CD4-positive, alpha-beta T cell treated with Interleukin-6 for 4 hours (primary cell): ENCODE measurements around the gene NSD1.
A peak's percentile ranks its signal among the peaks of the same experiment; 100 is the strongest.

Experiments
- DNase-seq: peaks from one replicate; pipeline ENCODE4 v3.0.0-alpha.2; 2020; ENCODE audit warnings: mixed read lengths

Gene NSD1

GRCh38 chr5:177133096-177133852, at the start of gene NSD1:
Gene NSD1, plus strand, starts transcription at chr5:177133773. Its CDS starts 1,331 bp downstream, at chr5:177135104.
- DNase-seq = peak; percentile 93

DNA sequence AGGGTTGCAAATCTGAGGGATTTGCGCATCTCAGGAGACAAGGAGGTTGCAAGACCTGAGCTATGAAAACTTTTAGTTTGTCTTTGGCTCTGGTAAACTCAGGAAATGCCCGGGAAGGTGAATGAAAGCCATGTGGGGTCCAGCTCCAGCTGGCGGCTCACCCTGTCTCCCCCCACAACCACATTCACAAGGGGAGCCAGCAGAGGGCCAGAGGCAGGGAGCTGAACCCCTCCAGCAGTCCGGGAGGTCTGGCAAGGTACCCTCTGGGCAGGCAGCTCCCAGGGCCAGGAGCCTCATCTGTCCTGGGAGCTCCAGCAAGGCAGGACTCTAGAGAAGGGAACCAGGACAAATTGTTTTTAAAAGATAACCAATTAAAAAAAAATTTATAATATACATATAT, 49.4 kb upstream of the NSD1 start:
- no peak for DNase-seq

DNA sequence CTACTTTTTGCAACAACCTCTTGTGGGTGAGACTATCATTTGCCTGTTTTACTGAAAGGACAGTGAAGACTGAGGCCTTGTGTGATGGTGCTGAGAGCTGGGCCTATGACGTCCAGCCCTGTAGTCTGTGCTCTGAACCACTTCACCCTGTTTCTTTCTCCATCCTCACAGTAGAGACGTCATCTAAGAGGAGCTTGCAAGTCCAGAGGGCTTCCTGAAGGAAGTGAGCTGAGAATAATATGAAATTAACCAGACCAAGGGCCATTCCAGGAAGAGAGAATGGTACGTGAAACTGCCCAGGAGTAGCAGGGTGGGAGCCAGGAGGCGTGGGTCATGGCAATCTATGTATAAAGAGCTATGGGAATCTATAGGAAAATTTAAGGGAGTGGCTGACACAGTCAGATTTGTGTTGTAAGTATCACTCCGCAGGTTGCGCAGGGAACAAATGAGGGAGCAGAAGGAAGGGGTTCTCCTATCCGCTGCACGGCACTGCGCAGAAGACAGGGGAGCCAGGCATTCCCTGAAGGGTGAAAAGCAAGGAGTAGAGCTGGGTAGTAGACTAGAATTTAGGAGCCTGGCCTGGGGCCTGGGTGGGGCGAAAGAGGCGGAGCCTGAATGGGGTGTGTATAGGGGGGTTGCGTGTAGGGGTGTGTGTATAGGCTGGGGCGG, 47.5 kb upstream of the NSD1 start:
- no peak for DNase-seq

- peak; percentile 77 for DNase-seq
Measured at GRCh38 chr5:177086654-177087397, 46.7 kb upstream of the NSD1 start, which contains the start of gene FGFR4. Gene FGFR4, plus strand, starts transcription at chr5:177086915. Its CDS starts 2,688 bp downstream, at chr5:177089603.

DNA sequence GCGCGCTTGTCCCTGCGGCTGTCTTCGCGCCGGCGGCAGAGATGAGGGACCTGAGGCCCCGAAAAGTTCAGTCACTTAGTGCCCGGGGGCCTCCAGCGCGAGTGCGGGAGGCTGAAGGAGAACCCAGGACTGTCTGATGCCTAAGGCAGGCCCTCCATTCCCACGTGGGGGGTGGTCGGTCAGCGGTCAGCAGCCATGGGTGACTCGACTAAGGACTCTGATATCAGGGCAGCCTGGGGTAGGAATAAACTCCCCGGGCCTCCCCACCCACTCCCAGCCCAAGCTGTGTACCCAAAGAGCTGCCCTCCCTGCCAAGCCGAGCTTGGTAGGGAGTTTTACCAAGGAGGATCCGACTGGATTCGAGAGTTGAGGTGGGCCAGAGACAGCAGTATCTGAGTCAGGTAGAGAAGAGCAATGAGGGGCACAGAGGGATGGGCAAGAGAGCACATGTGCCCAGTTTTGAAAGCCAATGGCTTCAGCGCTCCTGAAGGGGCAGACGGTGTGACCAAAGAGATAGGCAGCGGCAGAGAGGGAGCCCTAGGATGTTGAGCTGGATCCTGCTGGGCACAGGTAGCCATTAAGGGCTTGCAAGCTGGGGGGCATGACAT, 46.1 kb upstream of the NSD1 start:
- no peak for DNase-seq

DNA sequence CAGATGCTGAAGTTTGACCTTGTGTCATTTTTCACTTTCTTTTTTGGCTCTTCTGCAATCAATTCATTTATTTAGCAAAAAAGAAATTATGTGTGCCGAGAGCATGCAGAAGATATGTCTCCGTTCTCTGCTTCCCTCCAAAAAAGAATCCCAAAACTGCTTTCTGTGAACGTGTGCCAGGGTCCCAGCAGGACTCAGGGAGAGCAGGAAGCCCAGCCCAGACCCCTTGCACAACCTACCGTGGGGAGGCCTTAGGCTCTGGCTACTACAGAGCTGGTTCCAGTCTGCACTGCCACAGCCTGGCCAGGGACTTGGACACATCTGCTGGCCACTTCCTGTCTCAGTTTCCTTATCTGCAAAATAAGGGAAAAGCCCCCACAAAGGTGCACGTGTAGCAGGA, 44.4 kb upstream of the NSD1 start:
- no peak for DNase-seq

DNA sequence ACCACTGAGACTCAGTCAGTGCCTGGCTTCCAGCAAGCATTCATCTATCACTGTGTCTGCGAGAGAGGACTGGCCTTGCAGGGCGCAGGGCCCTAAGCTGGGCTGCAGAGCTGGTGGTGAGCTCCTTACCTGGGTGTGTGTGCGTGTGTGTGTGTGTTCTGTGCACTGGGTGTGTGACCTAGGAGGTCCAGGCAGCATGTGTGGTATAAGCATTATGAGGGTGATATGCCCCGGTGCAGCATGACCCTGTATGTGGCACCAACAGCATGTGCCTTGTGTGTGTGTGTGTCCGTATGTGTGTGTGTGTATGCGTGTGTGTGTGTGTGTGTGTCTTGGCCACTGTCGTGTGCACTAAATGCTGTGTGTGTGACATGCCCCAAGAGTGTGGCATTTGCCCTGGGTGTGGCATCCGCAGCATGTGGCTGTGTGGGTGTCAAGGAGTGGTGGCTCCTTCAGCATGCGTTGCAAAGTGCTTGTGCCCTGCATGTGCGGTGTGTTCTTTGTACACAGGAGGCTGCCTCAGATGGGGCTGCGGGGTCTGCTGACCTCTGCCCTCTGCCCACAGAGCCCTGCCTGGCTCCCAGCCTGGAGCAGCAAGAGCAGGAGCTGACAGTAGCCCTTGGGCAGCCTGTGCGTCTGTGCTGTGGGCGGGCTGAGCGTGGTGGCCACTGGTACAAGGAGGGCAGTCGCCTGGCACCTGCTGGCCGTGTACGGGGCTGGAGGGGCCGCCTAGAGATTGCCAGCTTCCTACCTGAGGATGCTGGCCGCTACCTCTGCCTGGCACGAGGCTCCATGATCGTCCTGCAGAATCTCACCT, 43.5 kb upstream of the NSD1 start:
- no peak for DNase-seq

DNA sequence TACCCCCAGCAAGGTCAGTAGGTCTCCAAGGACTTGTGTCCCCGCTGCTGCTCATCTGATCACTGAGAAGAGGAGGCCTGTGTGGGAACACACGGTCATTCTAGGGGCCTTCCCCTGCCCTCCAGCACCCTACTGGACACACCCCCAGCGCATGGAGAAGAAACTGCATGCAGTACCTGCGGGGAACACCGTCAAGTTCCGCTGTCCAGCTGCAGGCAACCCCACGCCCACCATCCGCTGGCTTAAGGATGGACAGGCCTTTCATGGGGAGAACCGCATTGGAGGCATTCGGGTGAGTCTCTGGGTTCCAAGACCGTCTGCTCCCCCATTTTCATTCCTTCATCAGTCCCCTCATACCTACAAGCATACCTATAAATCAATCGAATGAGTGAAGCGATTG, 42.8 kb upstream of the NSD1 start:
- DNase-seq = no peak

DNA sequence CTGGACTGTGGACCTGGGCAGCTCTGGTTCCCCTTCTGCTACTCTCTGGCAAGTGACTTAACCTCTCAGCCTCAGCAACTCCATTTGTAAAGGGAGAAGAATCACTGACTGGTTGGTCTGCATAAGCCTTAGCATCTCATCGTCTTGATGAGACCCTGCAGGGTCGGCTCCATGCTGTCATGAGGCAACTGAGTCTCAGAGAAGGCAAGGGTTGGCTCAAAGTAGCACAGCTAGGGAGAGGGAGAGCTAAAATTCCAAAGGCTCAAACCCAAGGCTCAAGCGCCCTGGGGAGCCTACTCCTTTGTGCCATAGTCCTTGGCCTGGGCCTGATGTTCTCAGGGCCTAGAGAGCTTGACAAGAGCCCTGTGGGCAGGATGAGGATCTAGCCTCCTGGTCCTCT, 42.3 kb upstream of the NSD1 start:
- DNase-seq = no peak

- no peak for DNase-seq
Measured at GRCh38 chr5:177092178-177093081, 41.1 kb upstream of the NSD1 start.

DNA sequence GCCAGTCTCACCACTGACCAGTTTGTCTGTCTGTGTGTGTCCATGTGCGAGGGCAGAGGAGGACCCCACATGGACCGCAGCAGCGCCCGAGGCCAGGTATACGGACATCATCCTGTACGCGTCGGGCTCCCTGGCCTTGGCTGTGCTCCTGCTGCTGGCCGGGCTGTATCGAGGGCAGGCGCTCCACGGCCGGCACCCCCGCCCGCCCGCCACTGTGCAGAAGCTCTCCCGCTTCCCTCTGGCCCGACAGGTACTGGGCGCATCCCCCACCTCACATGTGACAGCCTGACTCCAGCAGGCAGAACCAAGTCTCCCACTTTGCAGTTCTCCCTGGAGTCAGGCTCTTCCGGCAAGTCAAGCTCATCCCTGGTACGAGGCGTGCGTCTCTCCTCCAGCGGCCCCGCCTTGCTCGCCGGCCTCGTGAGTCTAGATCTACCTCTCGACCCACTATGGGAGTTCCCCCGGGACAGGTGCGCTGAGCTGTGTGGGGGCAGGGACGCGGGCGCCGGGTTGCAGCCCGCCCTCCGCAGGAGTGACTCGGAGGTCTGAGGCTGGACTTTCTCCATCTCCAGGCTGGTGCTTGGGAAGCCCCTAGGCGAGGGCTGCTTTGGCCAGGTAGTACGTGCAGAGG, 40.4 kb upstream of the NSD1 start:
- no peak for DNase-seq

- no peak for DNase-seq
Measured at GRCh38 chr5:177093803-177094202, 39.8 kb upstream of the NSD1 start.

DNA sequence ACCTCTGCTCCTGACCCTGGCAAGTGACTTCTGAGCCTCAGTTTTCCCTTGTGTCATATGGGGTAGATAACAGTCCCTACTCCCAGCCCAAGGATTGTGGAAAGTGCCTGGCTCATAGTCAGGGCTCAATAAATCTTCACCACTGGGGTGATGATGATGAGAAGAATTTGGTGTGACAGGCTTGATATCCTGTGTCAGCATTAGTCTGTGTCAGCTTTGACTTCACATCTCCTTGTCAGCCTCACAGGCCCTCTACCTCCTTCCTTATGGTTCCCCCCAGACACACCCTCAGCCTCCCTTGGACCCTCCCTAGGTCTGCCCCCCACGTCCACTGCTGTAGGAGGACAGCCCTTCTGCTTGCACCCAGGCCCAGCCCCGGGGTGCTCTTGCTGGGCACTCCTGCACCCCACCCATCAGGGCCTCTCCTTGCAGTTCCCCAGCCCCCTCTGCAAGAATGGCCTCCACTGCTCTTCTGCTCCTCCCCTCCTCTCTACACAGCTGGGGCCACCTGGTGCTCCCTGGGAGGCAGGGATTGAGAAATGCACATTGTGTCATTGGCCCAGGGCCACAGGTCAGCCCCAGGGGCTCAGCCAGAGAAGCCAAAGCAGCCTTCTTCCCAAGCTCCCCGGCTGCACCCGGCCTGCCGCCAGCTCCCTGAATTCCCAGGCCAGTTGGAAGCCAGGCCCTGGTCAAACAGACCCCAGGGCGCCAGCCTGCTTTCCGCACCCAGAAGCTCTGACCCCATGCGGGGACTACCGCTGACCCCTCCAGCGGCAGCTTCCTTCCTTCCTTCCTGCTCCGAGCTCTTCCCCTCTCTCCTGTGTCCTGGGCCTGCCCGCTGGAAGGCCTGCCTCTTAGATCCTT, 39.1 kb upstream of the NSD1 start:
- no peak for DNase-seq

GRCh38 chr5:177095088-177095669, 38.4 kb upstream of the NSD1 start:
- DNase-seq = no peak

- no peak for DNase-seq
Measured at GRCh38 chr5:177096162-177097015, 37.2 kb upstream of the NSD1 start.

DNA sequence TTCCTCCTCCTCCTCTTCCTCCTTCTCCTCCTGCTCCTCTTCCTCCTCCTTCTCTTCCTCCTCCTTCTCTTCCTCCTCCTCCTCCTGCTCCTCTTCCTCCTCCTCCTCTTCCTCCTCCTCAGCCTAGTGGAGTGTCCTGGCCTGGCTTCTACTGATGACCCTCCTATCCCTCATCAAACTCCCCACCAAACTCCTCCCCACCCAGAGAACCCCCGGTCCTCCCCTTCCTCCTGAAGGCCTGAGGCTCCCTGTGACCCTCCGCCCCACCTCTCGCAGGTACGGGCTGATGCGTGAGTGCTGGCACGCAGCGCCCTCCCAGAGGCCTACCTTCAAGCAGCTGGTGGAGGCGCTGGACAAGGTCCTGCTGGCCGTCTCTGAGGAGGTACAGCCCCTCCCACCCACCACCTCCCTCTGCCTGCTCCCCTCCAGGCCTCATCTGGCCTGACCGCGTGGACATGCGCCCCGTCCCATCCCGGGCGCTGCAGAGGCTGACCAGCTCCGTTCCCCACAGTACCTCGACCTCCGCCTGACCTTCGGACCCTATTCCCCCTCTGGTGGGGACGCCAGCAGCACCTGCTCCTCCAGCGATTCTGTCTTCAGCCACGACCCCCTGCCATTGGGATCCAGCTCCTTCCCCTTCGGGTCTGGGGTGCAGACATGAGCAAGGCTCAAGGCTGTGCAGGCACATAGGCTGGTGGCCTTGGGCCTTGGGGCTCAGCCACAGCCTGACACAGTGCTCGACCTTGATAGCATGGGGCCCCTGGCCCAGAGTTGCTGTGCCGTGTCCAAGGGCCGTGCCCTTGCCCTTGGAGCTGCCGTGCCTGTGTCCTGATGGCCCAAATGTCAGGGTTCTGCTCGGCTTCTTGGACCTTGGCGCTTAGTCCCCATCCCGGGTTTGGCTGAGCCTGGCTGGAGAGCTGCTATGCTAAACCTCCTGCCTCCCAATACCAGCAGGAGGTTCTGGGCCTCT, 36.3 kb upstream of the NSD1 start:
- DNase-seq = no peak

DNA sequence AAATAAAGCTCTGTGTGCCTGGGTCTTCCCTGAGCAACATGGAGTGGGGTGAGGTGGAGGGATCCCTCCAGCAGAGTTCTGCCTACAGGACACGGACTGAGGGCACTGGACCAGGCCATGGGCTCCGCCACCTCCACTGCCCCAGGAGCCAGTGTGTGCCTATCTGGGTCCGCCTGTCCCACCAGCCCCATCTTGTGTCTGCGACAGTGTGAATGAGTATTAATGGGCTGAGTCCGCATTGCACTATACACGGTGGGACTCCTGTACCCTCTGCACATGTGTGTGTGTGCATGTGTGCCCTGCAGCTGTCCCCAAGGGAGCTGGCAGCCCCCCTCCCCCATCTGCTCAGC, 35.5 kb upstream of the NSD1 start:
- no peak for DNase-seq
